Measurements from ENCODE around the gene ITGA2B. TPM values are rescaled to one million over a fixed set of nuclear protein-coding genes. Genes with fewer than 3 reads are reported as not detected.

Gene ITGA2B
- total and polyA plus RNA-seq, 2 of the 13 experiments (the other 11 are each of a cell fraction or from before 2014, with no cell fraction given), result 0.38 to 1.1 TPM

DNA sequence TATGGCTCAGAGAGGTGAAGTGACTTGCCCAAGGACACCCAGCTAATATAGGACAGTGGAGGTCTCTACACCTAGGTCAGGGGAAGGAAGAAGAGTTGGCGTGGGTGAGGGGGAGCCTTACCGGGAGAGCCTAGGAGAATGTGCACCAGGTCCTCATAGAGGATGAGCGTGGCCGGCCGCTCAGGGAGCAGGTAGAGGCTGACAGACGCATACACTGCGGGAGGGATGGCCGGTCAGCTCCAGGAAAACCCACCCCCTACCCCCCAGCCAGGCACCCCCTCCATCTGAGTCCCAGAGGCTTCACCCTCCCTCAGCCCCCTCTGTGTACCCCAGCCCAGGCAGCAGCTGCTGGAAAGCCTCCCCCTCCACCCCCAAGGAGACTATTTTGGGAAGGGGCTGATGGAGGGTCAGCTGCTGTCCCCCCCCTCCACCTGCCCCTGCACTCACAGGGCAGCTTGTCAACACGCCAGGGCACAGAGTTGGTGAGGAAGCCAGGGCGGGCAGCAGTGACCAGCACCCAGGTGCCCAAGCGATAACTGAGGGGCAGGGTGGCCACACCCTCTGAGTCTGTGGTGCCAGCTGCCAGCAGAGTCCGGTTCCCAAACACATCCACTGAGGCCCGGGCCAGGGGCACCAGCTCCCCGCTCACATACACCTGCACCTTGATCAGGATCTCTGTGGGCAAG, 29.8 kb downstream of the ITGA2B start (continued):
- TF ChIP-seq, protein P1, sequence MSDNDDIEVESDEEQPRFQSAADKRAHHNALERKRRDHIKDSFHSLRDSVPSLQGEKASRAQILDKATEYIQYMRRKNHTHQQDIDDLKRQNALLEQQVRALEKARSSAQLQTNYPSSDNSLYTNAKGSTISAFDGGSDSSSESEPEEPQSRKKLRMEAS (IDR thresholded peaks at IDR 0.05), result no peak
- TF ChIP-seq, protein P2, sequence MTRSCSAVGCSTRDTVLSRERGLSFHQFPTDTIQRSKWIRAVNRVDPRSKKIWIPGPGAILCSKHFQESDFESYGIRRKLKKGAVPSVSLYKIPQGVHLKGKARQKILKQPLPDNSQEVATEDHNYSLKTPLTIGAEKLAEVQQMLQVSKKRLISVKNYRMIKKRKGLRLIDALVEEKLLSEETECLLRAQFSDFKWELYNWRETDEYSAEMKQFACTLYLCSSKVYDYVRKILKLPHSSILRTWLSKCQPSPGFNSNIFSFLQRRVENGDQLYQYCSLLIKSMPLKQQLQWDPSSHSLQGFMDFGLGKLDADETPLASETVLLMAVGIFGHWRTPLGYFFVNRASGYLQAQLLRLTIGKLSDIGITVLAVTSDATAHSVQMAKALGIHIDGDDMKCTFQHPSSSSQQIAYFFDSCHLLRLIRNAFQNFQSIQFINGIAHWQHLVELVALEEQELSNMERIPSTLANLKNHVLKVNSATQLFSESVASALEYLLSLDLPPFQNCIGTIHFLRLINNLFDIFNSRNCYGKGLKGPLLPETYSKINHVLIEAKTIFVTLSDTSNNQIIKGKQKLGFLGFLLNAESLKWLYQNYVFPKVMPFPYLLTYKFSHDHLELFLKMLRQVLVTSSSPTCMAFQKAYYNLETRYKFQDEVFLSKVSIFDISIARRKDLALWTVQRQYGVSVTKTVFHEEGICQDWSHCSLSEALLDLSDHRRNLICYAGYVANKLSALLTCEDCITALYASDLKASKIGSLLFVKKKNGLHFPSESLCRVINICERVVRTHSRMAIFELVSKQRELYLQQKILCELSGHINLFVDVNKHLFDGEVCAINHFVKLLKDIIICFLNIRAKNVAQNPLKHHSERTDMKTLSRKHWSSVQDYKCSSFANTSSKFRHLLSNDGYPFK (CRISPR knock-in tag; IDR thresholded peaks at IDR 0.05; ENCODE audit: borderline replicate concordance), result no peak
- TF ChIP-seq ZFP36L1 (CRISPR knock-in tag; IDR thresholded peaks at IDR 0.05) (no peak), STAG1 (CRISPR knock-in tag; IDR thresholded peaks at IDR 0.05) (no peak), MYC (CRISPR knock-in tag; IDR thresholded peaks at IDR 0.05; ENCODE audit: borderline replicate concordance) (no peak), ONECUT2 (CRISPR knock-in tag; IDR thresholded peaks at IDR 0.05) (no peak), SRSF9 (IDR thresholded peaks at IDR 0.05; ENCODE audit: borderline replicate concordance, insufficient read depth, low read depth, low read length, poor library complexity, severe bottlenecking) (no peak)
- TF ChIP-seq, protein P3, sequence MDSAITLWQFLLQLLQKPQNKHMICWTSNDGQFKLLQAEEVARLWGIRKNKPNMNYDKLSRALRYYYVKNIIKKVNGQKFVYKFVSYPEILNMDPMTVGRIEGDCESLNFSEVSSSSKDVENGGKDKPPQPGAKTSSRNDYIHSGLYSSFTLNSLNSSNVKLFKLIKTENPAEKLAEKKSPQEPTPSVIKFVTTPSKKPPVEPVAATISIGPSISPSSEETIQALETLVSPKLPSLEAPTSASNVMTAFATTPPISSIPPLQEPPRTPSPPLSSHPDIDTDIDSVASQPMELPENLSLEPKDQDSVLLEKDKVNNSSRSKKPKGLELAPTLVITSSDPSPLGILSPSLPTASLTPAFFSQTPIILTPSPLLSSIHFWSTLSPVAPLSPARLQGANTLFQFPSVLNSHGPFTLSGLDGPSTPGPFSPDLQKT (CRISPR knock-in tag; IDR thresholded peaks at IDR 0.05; ENCODE audit: borderline replicate concordance), result no peak
- TF ChIP-seq, protein P4, sequence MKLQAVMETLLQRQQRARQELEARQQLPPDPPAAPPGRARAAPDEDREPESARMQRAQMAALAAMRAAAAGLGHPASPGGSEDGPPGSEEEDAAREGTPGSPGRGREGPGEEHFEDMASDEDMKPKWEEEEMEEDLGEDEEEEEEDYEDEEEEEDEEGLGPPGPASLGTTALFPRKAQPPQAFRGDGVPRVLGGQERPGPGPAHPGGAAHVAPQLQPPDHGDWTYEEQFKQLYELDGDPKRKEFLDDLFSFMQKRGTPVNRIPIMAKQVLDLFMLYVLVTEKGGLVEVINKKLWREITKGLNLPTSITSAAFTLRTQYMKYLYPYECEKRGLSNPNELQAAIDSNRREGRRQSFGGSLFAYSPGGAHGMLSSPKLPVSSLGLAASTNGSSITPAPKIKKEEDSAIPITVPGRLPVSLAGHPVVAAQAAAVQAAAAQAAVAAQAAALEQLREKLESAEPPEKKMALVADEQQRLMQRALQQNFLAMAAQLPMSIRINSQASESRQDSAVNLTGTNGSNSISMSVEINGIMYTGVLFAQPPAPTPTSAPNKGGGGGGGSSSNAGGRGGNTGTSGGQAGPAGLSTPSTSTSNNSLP (IDR thresholded peaks at IDR 0.05; ENCODE audit: low read depth, low read length), result no peak
